GM19468 (cell line): ENCODE data around the gene AUTS2.

ENCODE experiments used
- ATAC-seq: cut with Tn5 transposase; IDR thresholded peaks from one replicate; pipeline ENCODE4 v1.9.1; 2021; ENCODE audit warnings: mild to moderate bottlenecking, moderate library complexity, moderate number of reproducible peaks; ENCODE audit not compliant: unreplicated experiment; ENCODE audit errors: extremely low read depth

AUTS2 gene

GRCh38 chr7:70069977-70070376 lies 471.7 kb downstream of the AUTS2 start:
- ATAC-seq, result no peak

GRCh38 chr7:70071766-70072165 lies 473.5 kb downstream of the AUTS2 start:
- ATAC-seq, result no peak

DNA sequence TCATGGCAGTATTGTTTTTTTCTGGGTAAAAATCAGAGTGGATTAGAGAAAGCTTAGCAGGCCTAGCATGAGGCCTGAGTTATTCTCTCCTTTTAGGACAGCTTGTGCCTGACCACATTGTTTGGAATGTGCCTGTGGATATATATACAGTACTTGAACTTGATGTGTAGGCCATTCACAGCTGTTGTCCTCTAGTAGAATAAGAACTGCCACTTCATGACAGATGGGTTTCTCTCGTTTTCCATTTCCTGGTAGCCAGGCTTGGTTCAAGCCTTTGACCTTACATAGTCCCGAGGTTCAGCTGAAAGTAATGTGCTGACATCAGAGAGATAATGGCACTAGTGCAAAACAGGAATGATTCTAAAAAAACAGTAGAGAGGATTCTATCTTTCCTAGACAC lies 473.9 kb downstream of the AUTS2 start:
- ATAC-seq, result no peak

- ATAC-seq, result no peak
Measured at GRCh38 chr7:70076325-70076724, 478.1 kb downstream of the AUTS2 start.

GRCh38 chr7:70082099-70082611 lies 483.9 kb downstream of the AUTS2 start:
- no peak for ATAC-seq

DNA sequence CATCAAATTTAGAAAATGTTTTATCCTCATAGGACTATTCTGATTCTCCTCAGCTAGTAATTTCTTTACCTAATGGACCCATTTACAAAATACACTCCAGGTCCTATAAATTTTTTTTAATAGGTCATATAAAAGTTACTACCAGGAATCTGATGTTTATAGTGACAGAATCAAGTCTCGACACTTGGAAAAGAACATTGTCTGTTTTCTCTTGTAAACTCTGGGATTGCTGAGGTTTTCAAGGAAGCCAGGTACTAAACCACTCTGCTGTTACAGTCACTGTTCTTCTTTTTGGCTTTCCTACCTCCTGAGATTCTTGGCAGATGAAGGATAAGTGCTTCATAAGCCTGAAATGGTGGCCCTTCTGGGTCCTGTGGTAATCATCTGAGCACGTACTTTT lies 493.1 kb downstream of the AUTS2 start:
- no peak for ATAC-seq

DNA sequence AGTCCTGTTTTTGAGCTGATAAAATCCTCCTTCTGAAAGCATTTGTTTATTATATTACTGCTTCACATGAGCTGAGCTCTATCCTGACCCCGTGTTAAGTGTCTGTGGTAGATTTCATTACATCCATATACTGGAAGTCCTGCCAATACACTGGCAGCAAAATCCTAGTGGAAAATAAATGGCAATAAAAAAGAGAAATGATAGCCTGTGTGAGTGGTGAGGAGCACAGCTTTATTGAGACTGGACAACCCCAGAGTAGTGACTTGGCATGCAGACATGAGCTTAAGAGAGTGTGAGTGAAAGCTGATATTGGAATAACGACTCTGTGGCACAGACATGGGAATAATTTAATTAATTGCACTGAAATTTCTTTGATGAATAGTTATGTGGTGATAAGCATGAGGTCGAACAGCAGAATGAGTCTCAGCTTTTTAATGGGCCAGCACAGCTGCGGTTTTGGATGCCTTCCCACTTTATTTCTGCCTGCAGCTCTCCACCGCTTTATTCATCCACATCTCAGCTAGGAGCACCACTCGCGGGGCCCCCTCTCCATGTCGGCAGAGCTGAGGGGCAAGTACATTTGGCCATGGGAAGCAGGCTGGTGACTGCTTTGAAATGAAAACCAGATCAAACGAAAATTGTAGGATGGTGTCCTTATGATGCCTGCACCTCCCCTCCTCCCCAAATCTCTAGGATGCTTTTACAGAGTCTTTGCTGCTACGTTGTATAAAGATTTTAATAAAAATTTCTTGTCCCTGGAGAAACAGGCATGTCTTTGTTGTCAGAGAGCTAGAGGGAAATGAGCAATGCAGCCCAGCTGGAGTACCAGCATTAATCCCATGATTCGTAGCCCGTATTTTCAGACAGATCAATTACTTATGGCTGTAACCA lies 494.3 kb downstream of the AUTS2 start:
- ATAC-seq, result no peak

DNA sequence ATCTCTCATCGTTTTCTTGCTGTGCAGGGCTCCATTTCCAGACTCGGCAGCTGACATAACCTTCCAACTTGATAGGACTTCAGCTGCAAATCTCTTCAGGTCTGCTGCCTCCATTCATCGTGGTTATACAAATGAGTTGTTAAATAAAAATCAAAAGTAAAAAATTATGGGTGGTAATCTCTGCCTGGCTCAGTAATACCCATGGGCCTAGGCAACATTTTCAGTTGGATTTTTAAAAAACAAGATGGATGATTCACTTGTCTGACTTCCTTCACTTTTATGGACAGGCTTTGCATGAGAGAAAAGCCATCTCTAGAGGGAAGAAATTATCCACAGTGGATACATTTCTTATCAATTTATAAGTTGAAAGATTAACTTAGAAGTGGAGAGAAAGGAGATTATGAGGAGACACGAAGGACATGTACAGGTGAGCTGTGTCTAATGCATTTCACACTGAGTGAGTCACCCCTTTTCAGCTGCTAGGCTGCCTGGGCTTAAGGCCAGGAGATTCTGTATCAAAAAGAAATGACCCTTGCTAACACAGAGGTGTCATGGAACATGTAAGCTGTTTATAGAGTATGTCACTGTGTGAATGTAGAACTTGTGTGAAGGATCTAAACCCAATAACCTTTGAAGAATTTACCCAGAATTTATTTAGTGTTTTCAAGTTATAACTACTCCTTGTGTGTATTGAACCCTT lies 495.1 kb downstream of the AUTS2 start:
- no peak for ATAC-seq

- no peak for ATAC-seq
Measured at GRCh38 chr7:70094831-70095230, 496.6 kb downstream of the AUTS2 start.

GRCh38 chr7:70097645-70098044 lies 499.4 kb downstream of the AUTS2 start:
- no peak for ATAC-seq

GRCh38 chr7:70098133-70098561 lies 499.9 kb downstream of the AUTS2 start:
- no peak for ATAC-seq

- no peak for ATAC-seq
Measured at GRCh38 chr7:70098905-70099672, 500.8 kb downstream of the AUTS2 start.

DNA sequence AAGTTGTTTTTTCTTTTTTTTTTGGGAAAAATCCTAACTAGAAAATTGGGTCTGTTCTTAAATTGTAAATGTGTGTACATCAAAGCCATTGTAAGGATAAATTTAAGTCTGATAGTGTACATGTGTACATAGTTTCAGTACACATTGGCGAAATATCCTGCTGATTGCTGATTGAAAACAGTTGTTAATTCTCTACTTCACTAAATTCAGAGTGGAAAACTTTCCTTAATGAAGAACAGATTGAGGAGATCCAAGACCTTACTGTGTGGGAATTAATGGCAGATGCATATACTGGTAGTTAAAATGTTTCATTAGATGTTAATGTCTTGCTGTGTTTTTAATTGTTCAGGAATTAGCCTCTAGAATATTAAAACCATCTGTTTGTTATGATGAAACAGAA lies 506.0 kb downstream of the AUTS2 start:
- no peak for ATAC-seq

DNA sequence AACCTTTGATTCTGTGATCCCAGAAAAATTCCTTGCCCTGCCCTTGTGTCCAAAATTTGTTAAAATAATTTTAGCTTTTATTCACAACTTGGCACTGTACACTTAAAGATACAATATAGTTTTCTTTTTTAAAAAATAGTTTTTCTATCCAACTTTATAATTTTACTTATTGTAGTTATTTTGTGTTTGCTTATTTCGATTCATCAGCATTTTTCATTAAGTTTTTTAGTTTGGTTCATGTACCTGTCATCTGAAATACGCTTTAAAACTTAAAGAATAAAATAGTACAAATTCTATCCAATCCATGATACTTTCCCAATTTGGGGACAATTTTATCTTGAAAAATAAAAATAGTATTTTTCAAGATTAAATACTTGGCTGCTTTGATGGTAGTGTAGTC lies 514.8 kb downstream of the AUTS2 start:
- no peak for ATAC-seq

DNA sequence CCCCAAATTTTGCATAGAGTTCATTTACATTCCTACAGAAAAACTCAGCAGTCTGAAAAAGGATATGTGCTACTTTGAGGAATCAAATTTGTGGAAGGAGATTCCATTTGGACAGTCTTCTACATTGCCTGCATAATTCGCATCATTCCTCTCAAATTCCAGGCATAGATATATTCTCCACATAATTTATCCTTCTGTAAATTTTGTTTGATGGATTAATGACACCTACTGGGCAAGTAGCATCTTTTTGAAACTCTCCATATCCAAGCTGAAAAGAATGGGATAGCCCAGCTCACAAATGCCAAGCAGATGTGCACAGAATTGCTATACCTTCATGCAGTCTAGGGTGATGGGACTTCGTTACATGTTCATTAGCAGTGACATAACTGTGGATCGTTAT lies 515.3 kb downstream of the AUTS2 start:
- ATAC-seq, result no peak

DNA sequence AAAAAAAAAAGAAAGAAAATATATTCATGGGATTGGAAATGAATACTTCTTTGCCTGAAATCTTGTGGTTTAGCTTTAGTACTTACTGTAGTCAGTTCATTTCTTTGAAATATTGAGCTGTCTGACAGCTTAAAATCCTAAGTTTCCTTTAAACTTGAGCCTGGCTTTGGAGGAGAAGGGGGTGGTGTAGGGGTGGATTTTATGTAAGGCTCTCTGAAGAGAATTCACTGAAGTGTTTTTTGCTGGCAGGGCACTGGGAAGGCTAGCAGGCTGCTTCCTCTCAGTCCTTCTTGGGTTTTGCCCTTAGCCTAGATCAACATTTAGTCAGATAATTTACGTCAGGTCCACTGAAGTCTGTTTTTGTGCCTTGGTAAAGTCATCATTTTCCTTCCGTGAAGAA lies 516.5 kb downstream of the AUTS2 start:
- no peak for ATAC-seq

DNA sequence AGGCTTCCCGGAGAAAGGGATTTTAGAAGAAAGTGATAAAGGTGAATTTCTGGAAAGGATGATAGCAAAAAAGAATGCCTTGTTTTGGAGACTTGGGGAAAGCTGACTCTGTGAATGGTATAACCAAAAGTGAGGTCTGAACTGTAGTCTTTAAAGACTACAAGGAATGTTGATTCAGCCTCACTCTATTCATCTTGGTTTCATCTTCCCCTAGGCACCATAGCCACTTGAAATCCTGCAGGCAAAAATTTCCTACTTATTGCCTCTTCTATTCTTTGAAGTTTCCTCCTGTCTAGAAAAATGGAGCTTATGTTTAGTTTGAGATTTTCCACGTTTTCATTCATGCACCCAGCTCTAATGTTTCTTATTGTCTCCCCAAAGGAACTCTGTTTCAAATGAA lies 518.0 kb downstream of the AUTS2 start:
- no peak for ATAC-seq

DNA sequence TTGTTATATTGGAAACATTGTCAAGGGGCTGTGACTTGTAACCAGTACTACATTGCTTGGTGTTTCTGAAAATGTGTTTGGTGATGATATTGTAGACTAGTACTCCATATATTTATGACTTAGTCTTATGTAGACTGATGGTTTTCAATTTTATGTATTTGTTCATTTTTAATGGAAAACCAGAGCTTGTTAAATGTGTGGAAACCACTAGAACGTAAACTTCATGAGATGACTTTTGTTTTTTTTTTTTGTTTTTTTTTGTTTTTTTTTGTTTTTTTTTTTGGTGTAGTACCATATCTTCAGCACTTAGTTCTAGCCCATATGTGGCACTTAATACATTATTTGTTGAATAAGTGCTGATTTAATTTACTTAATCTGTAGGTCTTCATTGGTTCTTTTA lies 518.6 kb downstream of the AUTS2 start:
- ATAC-seq, result no peak

- no peak for ATAC-seq
Measured at GRCh38 chr7:70120851-70121250, 522.6 kb downstream of the AUTS2 start.

GRCh38 chr7:70131817-70132216 lies 533.5 kb downstream of the AUTS2 start:
- ATAC-seq, result no peak
